GM18517 (cell line): ENCODE measurements around the gene DYNLT2B.
"Not testable (repeated sequence)": the region's sequence is repeated elsewhere in the genome, so short reads cannot be mapped to it uniquely, and the experiment has no call there.

Experiments
- ATAC-seq: cut with Tn5 transposase; IDR thresholded peaks from one replicate; pipeline ENCODE4 v1.9.1; 2021; ENCODE audit warnings: mild to moderate bottlenecking, moderate library complexity; ENCODE audit not compliant: unreplicated experiment

The DYNLT2B gene

DNA sequence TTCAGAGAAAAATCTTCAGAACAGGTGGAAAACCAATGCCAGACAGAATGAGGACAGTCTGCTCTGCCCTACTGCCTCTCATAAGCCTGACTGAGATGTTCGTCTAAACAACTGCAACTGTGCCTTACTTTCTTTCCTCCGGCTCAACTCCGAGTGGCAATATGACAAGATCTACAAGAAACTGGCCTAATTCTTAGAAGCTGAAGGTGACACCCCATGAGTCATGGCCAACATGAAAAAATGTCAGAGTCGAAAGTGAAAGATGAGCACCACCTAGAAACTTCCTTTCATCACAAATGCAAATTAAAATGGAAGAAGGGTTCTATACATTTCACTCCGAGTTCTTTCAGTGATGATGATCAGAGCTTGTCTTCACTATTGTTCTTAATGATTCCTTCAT, 43.5 kb downstream of the DYNLT2B start:
- ATAC-seq: peak; percentile 81

DNA sequence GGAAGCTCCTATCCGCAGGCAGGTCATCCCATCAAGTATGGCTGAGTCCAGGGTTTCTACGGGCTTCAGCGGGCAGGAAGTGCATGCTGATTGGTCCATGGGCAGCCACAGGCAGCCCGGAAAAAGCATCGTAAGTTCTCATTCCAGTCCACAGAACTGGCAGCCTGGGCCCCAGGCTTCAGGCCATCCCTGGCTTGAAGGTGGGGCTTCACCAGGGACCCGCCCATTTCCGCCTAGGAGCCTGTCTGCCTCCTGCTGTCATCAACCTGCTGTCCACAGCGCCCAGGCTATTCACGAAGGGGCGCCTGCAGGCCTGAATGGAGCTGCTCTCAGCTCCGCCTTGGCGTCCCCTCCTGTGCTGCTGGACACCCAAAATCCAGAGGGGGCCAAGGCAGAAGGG, 44.4 kb downstream of the DYNLT2B start:
- ATAC-seq: no peak

DNA sequence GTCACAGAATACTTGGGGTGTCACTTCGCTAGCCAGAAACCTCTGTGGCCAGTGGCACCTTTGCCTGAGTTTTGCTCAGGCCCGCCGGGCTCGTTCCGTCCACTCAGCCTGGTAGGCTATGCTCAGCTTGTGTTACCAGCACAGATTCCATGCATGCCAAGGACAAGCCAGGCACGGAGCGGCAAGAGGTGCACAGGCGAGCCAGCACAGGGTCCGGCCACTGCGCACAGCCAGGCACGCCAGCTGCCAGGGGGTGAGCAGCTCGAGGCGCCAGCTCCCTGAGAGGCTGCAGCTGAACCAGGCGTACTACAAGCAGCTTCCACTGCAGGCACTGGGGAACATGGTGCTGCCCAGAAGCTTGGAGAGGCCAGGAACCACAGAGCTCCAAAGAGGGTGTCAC, 45.2 kb downstream of the DYNLT2B start:
- ATAC-seq: no peak

DNA sequence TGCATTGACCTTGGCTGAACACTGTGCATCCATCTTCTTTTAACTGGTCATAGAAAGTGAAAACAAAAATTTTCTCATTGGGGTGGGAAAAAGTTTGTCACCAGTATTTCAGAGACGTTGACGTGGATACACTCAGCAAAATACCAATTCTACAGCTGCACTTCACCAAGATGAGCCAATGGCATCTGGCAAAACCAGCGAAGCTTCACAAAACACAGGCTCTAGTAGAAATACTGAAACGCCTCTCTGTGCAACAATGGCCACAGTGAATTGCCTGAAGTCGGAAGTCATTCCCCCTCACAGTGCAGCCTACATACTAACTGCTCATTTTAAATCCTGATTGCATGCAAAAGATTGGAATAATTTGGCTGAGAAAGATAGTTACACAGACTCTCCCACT, 47.5 kb downstream of the DYNLT2B start:
- ATAC-seq: no peak

DNA sequence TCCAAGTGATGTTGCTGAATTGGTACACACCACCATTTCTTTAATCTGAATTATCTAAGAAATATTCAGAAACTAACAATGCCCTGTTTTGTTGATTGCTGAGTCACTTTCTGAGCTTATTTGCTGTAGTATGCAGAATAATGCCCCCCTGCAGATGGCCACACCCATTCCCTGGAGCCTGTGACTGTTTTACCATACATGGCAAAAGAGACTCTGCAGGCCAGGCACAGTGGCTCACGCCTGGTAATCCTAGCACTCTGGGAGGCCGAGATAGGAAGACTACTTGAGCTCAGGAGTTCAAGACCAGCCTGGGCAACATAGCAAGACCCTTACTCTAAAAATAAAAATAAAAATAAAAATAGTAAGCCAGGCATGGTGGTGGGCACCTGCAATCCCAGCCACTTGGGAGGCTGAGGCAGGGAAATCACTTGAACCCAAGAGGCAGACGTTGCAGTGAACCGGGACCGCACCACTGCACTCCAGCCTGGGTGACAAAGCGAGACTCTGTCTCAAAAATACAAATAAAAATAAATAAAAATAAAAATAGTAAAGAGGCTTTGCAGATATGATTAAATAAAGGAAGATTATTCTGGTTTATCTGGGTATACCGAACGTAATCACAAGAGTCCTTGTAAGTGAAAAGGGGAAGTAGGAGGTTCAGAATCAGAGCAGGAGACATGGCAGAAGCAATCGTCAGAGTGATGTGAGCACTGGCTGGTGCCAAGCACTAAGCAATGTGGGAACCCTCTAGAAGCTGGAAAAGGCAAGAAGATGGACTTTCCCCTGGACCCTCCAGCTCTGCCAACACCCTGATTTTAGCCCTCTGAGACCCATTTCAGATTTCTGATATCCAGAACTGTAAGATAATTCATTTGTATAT, 49.5 kb downstream of the DYNLT2B start:
- no peak for ATAC-seq

DNA sequence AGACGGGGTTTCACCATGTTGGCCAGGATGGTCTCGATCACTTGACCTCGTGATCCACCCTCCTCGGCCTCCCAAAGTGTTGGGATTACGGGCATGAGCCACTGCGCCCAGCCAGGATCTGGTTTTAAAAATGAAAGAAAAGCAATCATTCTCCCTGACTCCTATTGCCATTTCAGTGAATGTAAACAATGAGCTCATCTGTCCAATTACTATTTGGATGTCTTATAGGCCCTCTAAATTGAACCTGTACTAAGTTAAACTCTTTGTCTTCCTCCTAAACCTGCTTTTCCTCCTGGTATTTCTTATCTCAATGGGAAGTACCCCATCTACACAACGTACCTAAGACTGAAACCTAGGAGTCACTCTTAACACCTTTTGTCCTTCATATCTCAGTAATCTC, 54.2 kb downstream of the DYNLT2B start:
- no peak for ATAC-seq

DNA sequence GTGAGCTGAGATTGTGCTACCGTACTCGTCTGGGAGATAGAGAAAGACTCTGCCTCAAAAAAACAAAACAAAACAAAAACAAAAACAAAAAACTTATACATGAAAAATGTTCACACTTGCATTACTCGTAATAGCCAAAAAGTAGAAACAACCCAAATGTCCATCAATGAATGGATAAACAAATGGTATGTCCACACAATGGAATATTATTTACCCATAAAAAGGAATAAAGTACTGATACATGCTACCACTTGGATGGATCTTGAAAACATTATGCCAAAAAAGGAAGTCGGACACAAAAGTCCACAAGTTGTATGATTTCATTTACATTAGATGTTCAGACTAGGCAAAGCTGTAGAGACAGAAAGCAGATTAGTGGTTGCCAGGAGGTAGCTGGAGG, 57.3 kb downstream of the DYNLT2B start:
- ATAC-seq: no peak

DNA sequence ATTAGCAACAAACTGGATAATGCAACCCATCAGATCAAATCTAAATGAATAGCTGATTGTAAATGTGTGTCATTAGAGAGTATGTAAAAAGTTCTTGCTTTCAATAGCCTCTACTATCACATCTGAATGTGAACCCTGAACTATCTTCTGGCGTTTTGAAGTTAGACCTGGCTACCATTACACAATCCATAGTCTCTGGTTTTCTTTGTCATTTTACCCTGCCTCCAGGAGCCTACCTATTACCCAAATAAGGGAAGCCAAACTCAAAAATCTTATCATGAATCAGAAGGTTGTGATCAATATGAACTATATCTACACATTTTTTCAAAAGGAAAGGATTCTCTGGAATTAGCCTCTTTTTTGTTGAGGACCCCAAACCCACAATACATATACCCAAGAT, 62.3 kb downstream of the DYNLT2B start:
- ATAC-seq: no peak

DNA sequence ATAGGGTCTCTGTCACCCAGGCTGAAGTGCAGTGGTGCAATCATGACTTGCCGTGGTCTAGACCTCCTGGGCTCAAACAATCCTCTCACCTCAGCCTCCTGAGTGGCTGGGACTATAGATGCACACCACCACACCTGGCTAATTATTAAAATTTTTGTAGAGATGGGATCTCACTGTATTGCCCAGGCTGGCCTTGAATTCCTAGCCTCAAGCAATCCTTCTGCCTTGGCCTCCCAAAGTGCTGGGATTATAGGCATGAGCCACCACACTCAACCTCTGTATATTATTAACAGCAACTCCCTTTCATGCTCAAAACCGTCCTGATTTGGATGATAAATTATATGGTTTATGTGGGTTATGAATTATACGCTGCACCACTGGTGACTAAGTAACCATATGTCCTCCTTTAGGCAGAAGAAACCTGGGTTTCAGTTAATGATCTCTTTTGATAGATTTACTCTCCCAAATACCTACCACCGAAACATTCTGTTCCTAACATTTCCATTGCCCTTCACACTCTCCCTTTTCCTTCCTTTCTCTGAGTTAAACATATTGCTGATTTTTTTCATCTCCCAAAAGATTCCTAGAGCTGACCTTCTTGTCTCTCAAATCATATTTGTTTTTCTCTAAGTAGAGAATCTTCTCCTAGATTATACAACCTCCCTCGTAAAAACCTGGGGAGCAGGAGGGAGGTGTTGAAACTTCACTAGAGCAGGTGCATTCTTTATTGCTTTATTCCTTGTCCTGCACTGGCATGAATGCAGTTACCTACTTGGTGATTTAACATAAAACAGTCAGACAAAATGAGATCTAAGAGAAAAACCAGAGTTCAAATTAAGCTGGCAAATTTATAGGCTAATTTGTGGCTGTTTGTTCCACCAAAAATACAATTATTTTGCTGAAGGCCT, 63.4 kb downstream of the DYNLT2B start:
- no peak for ATAC-seq

DNA sequence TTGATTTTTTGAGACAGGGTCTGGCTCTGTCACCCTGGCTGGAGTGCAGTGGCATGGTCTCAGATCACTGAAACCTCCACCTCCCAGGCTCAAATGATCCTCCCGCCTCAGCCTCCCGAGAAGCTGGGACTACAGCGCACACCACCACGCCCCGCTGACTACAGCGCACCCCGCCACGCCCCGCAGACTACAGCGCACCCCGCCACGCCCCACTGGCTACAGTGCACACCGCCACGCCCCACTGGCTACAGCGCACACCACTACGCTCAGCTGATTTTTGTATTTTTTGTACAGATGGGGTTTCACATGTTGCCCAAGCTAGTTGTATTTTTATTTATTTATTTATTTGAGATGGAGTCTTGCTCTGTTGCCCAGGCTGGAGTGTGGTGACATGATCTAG, 66.1 kb downstream of the DYNLT2B start:
- no peak for ATAC-seq

DNA sequence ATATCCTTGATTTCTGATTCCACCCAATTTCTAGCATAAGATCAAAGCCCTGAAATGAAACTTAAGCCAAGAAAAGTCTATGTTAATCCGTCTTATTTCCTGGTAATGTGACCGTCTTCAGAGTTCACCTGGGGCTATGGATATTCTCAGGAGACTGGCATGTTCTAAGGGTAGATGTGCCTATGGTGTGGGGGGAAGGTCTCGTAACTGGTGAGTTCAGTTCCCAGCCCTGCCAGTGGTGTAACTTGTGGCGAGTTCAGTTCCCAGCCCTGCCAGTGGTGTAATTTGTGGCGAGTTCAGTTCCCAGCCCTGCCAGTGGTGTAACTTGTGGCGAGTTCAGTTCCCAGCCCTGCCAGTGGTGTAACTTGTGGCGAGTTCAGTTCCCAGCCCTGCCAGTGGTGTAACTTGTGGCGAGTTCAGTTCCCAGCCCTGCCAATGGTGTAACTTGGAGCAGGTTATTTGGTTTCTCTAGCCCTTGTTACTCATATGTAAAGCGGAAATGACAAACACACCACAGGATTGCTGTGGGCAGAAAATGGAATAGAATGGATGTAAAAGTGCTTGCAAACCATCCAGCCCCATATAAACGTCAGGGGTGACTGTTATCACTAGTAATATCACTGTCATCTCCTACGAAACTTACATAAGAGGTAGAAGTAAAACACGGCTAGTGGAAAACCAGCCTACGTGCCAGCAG, 71.3 kb downstream of the DYNLT2B start:
- ATAC-seq: no peak

DNA sequence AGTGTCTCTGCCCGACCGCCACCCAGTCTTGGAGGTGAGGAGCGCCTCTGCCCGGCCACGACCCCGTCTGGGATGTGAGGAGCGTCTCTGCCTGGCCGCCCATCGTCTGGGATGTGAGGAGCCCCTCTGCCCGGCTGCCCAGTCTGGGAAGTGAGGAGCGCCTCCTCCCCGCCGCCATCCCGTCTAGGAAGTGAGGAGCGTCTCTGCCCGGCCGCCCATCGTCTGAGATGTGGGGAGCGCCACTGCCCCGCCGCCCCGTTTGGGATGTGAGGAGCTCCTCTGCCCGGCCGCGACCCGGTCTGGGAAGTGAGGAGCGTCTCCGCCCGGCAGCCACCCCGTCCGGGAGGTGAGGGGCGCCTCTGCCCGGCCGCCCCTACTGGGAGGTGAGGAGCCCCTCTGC, 73.9 kb downstream of the DYNLT2B start:
- not testable (repeated sequence) for ATAC-seq

DNA sequence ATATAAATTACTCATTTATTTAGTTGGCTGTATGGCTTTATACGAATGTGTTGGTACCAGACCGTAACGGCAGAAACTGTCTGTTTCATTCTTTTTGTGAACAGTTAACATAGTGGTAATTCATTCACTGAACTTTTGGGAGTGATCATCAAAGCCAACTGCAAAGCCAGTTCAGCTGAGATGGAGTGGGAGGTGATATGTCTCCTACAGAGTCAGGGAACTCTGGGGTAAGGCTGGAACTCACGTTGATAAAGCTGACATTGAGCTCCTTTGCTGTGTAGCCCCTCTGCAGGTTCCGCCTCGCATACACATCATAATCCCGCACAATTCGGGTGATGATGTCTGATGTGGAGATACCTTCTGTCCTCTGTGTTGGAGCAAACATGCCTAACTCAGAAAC, 76.3 kb downstream of the DYNLT2B start:
- no peak for ATAC-seq
